Right lobe of liver (tissue), 6 donors: ENCODE results near the gene SH3BP4. TPM values are rescaled to one million over a fixed set of nuclear protein-coding genes. Genes with fewer than 3 reads are reported as not detected.

ENCODE experiments used
- ATAC-seq, 4 donors: fragments of 200-7000 bp; cut with Tn5 transposase; one replicate each; pipeline ENCODE4 v1.9.1; 2020; ENCODE audit warnings: mild to moderate bottlenecking in 4 of 4, moderate library complexity in 4 of 4
- DNase-seq, 3 donors: peaks; one replicate each; pipeline ENCODE4 v3.0.0-alpha.2; 2020
- H3K27ac ChIP-seq, 3 donors: fragments of 200-600 bp; one replicate each; pipeline ENCODE4 v1.8.0; 2022
- H3K27me3 ChIP-seq, 2 donors: fragments of 200-600 bp; one replicate each; pipeline ENCODE4 v1.8.0; 2022
- H3K36me3 ChIP-seq, 4 donors: fragments of 200-600 bp; sonication (generic) in 1 of 4; one replicate each; pipeline versions ENCODE4 v1.5.1 to v1.8.0; 2017 to 2022; ENCODE audit warnings: control low read depth in 1 of 4
- H3K4me1 ChIP-seq, 4 donors: fragments of 200-600 bp; sonication (generic) in 1 of 4; one replicate each; pipeline versions ENCODE4 v1.5.1 to v1.8.0; 2017 to 2022; ENCODE audit warnings: control low read depth in 1 of 4
- H3K4me3 ChIP-seq, 3 donors: fragments of 200-600 bp; one replicate each; pipeline ENCODE4 v1.8.0; 2022
- H3K9me3 ChIP-seq, 4 donors: fragments of 200-600 bp; sonication (generic) in 1 of 4; one replicate each; pipeline versions ENCODE4 v1.5.1 to v1.8.0; 2017 to 2022; ENCODE audit warnings: control low read depth in 1 of 4
- POLR2A ChIP-seq: fragments of 450-650 bp; IDR thresholded peaks from one replicate; pipeline ENCODE4 v1.6.1; 2017; ENCODE audit warnings: antibody characterized with exemption, mild to moderate bottlenecking
- WGBS: methylation state at CpG from one replicate; pipeline ENCODE4 v1.1.6; 2018; ENCODE audit warnings: low coverage, low lambda C conversion rate; ENCODE audit not compliant: insufficient coverage; ENCODE audit errors: missing lambda C conversion rate; 5-methylcytosine and 5-hydroxymethylcytosine counted together
- intact Hi-C, 2 donors: fragments of 100-400 bp; cut with DNase I; formaldehyde crosslinking; loops; one replicate each; pipeline versions ENCODE4 v1.11.2 to v1.14.1; 2022
- total RNA-seq, 6 experiments: library from RNA; depleted of rRNA in 2 of 6; stranded (reverse); fragments of >200 nt in 2 of 6; fragmentation: NEBNext Ultra II Directional in 3 of 6; extraction: Animal tissue kit (Norgen Biotek cat#: 25700) in 3 of 6; gene quantifications; one replicate each; pipeline versions ENCODE4 v1.1.0 to v1.2.4, GENCODE V29; 2016 to 2023
- TF ChIP-seq, protein P1 (sequence below), 4 donors: fragments of 200-600 bp in 3 of 4; fragments of 450-650 bp in 1 of 4; IDR thresholded peaks; one replicate each; pipeline versions ENCODE4 v1.5.1 to v1.8.0; 2016 to 2022; ENCODE audit warnings: antibody characterized with exemption in 4 of 4, mild to moderate bottlenecking in 2 of 4
- donor health status: DM: no; HTN: yes; CAD: no.
- donor health status: DM: no; HTN: no; CAD: no.
- donor health status: DM: no; HTN: no; CAD: no.
- donor health status: DM: no; HTN: yes; CAD: no.
- donor health status: DM: no; HTN: yes; CAD: no.

Gene SH3BP4
- total RNA-seq, 6 experiments from 2014 or later = 18.8 to 30.4 (median 26.3) TPM

DNA sequence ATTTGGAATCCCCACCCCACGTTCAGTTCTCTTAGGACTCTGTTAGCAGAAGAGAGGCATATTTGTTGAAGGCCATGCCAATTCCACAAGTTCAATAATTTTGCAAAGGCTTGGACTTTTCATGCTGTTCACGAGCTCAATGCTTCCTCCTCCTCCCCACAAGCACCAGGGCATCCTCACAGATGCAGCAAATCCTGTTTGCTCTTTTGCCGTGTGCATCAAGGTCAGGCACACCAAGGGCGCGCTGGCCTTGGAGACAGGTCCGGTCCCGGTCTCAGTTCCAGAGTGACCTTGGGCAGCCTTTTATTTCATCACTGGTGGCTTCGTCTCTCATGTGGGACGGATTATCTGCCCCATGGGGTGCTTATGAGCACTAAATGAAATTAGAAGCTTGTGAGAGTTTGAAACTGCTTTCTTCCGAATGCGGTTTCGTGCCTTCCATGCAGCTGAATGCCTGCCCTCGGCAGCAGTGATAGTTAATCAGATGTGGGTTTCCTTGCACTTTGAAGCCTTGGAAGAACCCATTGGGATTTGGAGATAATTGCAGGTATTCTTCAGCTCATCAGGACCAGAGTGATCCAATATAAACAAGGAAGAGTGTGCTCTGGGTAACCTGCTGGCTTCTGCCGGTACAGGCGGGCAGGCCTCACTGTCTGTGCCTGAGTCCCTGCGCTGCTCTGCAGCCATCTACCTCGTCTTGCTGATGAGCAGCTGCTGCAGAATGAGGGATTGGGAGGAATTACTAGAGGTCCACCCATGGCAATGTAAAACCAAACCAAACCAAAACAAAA is 140.8 kb downstream of the SH3BP4 start:
- H3K27ac ChIP-seq = no peak overlapping the region
- TF ChIP-seq, protein P1, sequence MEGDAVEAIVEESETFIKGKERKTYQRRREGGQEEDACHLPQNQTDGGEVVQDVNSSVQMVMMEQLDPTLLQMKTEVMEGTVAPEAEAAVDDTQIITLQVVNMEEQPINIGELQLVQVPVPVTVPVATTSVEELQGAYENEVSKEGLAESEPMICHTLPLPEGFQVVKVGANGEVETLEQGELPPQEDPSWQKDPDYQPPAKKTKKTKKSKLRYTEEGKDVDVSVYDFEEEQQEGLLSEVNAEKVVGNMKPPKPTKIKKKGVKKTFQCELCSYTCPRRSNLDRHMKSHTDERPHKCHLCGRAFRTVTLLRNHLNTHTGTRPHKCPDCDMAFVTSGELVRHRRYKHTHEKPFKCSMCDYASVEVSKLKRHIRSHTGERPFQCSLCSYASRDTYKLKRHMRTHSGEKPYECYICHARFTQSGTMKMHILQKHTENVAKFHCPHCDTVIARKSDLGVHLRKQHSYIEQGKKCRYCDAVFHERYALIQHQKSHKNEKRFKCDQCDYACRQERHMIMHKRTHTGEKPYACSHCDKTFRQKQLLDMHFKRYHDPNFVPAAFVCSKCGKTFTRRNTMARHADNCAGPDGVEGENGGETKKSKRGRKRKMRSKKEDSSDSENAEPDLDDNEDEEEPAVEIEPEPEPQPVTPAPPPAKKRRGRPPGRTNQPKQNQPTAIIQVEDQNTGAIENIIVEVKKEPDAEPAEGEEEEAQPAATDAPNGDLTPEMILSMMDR (IDR thresholded peaks at IDR 0.05) = no peak
- no peak for TF ChIP-seq POLR2A
- ATAC-seq = peak in 3 of 4 donors; percentile 14 to 31 (median 22)
- intact Hi-C loops = no loop called here
- no peak for DNase-seq
- no peaks in the 10 kb centered on the region for H3K27me3 ChIP-seq
- no peaks in the 10 kb centered on the region for H3K36me3 ChIP-seq
- no peak overlapping the region for H3K4me3 ChIP-seq
- WGBS = 57% methylated on average over 13 of the region's 17 CpGs
- no peaks in the 10 kb centered on the region for H3K9me3 ChIP-seq
- no peaks in the 10 kb centered on the region for H3K4me1 ChIP-seq

GRCh38 chr2:235094457-235094856 is 142.6 kb downstream of the SH3BP4 start:
- intact Hi-C loops = no loop called here
- Histone ChIP-seq H3K4me3 (no peak overlapping the region), H3K4me1 (no peaks in the 10 kb centered on the region), H3K27me3 (no peaks in the 10 kb centered on the region), H3K27ac (no peak overlapping the region), H3K9me3 (no peaks in the 10 kb centered on the region), H3K36me3 (no peaks in the 10 kb centered on the region)
- no peak for ATAC-seq
- 83% methylated on average over 1 of the region's 1 CpG for WGBS
- TF ChIP-seq, protein P1 (IDR thresholded peaks at IDR 0.05) = no peak
- no peak for TF ChIP-seq POLR2A
- DNase-seq = no peak

DNA sequence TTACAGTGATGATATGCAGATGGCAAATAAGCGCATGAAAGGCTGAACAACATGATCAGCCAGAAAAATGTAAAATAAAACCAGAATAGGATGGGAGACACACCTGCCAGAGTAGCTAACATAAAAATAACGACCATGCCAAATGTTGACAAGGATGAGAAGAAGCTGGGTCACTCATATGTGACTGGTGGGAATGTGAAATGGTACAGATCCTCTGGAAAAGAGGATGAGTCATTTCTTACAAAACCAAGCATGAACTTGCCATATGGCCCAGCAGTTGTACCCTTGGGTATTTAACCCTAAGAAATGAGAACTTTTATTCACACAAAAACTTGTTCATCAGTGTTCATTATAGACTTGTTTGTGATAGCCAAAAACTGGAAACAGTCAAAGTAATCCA is 143.8 kb downstream of the SH3BP4 start:
- no peak for ATAC-seq
- Histone ChIP-seq H3K27me3 (no peaks in the 10 kb centered on the region), H3K27ac (no peak overlapping the region), H3K9me3 (no peaks in the 10 kb centered on the region), H3K4me1 (no peaks in the 10 kb centered on the region), H3K4me3 (no peak overlapping the region), H3K36me3 (no peaks in the 10 kb centered on the region)
- intact Hi-C loops = no loop called here
- WGBS = 89% methylated on average over 2 of the region's 2 CpGs
- no peak for DNase-seq
- TF ChIP-seq, protein P1 (IDR thresholded peaks at IDR 0.05) = no peak
- TF ChIP-seq POLR2A = no peak

GRCh38 chr2:235096447-235096846 is 144.6 kb downstream of the SH3BP4 start:
- 95% methylated on average over 4 of the region's 4 CpGs for WGBS
- H3K36me3 ChIP-seq = no peaks in the 10 kb centered on the region
- H3K27me3 ChIP-seq = no peaks in the 10 kb centered on the region
- intact Hi-C loops = no loop called here
- no peaks in the 10 kb centered on the region for H3K4me1 ChIP-seq
- H3K9me3 ChIP-seq = no peaks in the 10 kb centered on the region
- no peak for TF ChIP-seq POLR2A
- TF ChIP-seq, protein P1 (IDR thresholded peaks at IDR 0.05) = no peak
- no peak overlapping the region for H3K27ac ChIP-seq
- H3K4me3 ChIP-seq = no peak overlapping the region
- ATAC-seq = no peak
- DNase-seq = no peak
